Activated CD4-positive, alpha-beta T cell treated with anti-CD3 and anti-CD28 coated beads, Interleukin-2, Interleukin-4, amounts not matched to agents 100 ng/mL and 50 ng/mL, durations not matched to agents 16 hours and 8 hours (primary cell): ENCODE measurements around the gene HMCES.

Experiments
- DNase-seq: peaks from one replicate; pipeline ENCODE4 v3.0.0-alpha.2; 2020; ENCODE audit warnings: low spot score

HMCES gene

DNA sequence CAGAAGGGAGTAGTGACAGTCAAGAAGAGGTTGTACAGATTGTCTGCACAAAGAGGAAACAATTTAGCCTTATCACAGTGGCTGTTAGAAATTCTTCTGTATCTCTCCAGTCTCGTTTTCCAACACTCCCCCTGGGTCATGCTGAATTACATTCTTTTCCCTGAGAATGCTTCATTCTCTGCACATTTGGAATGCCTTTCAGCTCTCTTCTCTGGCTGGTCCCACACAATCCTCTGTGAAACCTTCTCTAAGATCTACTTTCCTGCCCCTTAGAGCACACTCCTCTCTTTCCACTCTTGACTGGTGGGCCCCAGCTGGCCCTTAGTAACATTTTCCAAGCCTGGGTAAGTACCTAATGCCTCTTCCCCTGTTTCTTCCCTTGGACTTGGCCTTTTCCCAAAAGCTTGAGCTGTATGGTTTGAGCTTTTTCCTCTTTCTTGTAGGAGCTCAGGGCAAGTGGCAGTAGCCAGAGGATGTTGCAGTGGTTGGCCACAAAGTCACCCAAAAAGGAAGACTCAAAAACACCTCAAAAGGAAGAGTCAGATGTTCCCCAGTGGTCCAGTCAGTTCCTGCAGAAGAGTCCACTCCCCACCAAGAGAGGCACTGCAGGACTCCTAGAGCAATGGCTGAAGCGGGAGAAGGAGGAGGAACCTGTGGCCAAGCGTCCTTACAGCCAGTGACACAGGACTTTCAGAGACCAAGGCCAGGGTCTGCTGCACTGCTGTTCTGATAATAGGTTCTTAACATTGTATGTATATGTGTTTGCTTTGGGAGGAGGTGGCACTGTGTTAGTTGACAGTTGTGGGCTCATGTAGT lies 25.7 kb downstream of the HMCES start:
- no peak for DNase-seq

DNA sequence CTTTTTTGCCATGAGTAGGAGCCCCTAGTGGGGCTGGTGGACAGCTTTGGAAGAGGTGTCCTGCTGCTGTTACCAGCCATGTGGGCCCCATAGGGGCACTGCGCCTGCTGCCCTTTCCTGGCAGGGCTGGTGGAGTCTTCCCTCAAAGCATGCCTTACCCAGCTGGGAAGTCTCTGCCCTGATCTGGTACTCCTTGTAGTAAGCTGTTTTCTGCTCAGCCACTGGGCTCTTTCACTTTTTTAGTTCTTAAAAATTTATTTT lies 26.2 kb downstream of the HMCES start:
- DNase-seq = no peak

DNA sequence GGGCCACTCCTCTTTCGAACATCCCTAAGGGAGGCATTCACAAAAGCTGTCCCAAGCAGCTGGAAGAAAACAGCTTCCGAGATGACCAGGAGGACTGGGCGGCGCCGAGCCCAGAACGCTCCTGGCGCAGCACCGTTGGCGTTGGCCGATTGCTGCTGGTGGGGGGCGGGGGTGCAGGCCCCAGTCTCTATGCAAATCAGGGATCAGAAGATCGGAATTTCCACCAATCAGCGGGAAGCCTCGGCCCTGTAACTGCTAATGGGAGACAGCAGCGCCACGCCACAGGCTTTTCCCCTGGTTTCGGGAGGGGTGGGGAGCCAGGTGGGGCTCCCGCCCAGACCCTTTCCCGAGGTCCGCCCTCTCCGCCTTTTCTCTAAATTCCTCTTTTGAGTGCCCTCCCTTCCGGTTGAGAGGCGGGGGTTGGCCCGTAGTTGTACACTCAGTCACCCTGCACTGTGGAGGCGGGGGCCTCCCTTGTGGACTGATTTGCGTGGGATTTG lies 27.0 kb downstream of the HMCES start:
- DNase-seq = no peak

DNA sequence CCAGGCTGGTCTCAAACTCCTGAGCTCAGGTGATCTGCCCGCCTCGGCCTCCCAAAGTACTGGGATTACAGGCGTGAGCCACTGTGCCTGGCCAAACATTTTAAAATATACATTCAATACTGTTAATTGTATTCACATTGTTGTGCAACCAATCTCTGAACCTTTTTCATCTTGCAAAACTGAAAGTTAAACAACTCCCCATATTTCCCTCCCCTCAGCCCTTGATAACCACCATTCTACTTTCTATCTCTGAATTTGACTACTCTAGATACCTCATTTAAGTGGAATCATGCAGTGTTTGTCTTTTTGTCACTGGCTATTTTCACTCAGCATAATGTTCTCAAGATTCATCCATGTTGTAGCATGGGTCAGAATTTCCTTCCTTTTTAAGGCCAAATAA lies 30.0 kb downstream of the HMCES start:
- no peak for DNase-seq

DNA sequence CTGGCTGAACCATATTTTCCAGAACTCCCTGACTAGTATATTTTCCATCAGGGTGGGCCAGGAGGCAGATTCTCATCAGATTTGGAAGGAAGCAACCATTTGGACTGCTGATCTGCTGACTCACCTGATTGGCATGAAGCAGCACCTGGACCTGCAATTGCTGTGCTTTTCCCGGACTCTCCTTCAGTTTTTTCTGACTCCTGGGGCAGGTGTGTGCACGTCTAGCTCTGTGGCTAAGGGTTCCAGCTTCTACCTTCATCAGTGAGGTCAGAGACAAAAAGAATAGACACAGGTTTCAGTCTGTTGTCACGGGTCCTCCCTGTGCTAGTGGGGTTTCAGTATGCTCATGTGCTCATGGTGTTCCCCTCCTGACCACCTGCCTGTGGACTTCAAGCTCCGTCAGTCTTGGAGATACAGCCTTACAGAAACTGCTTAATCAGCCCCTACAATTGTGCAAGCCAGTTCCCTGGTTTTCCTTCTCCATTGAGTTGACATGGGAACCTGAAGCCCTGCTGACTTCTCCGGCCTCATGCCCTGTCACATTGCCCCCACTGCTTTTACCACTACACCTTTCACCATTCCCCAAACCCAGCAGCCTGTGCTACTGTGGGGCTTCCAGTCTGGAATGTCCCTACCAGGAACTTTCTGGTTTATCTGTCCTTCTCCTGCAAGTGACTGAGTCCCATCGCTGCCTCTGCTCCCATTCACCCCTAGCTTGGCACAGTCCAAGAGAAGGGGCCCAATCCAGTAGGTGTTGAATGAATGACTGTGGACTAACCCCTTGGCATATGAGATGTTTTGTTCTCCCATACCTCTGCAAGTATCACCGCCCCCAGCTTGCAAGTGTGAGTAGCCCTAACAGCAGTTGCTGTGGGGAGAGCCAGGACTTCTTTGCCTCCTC lies 31.7 kb downstream of the HMCES start:
- DNase-seq = no peak

DNA sequence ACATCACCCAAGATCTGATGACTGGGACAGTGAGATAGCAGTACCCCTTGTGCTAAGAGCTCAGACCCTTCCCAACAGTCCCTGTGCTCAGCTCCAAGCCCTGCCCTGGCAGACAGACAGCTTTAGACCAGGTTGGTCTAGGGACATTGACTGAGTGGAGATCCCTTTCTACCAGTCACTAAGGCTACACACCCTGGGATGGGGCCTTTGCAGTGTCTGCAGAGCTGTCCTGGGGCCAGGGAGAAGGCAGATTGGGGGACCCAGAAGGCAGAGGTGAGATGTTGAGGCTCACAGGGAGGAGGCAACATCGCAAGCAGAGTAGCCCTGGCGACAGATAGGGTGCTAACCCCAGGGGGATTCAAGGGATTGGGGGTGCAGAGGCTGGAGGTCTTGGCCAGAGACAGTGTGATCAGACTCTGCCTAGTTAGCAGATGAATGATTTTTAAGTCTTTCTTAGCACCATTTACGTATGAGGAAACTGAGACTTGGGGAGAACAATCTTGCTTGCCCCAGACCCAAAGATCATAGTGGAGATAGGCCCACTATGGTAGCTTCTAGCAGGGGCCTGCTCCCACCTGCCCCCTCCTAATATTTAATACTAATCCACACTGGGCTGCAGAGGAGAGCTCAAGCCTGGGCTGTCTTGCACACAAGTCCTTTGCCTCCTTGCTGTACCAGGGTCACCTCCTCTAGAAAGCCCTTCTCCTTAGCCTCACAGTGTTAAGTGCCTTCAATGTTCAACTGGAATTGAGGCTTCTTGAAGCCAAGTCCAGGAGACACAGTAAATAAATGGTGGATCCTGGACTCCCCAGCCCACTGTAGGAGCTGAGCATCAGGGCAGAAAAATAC lies 32.6 kb downstream of the HMCES start:
- DNase-seq = no peak

DNA sequence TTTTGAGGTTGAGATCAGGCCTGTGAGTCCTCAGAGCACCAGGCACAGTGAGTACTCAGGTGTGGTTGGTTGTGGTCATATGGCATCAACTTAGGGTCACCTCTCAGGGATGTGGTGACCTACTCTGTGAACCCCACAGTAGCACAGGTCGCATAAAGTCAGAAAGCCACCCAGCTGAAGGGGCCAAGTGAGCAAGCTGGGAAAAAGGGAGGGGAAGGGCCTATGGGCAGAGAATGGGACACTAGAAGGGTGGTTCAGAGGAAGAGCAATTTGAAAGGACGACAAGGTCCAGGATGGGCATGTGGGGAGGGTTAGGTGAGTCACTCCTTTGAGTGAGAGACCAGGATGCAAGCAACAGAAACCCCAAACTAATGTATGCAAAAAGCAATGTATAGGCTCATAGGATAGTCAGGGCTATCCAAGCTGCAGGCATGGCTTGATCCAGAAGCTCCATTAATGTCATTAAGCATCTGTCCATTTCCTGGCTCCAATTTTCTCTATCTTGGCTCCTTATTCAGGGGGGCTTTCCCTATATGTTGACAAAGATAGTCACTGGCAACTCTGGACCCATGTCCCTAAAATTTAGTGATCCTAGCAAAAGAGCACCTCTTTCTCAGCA lies 33.5 kb downstream of the HMCES start:
- no peak for DNase-seq

DNA sequence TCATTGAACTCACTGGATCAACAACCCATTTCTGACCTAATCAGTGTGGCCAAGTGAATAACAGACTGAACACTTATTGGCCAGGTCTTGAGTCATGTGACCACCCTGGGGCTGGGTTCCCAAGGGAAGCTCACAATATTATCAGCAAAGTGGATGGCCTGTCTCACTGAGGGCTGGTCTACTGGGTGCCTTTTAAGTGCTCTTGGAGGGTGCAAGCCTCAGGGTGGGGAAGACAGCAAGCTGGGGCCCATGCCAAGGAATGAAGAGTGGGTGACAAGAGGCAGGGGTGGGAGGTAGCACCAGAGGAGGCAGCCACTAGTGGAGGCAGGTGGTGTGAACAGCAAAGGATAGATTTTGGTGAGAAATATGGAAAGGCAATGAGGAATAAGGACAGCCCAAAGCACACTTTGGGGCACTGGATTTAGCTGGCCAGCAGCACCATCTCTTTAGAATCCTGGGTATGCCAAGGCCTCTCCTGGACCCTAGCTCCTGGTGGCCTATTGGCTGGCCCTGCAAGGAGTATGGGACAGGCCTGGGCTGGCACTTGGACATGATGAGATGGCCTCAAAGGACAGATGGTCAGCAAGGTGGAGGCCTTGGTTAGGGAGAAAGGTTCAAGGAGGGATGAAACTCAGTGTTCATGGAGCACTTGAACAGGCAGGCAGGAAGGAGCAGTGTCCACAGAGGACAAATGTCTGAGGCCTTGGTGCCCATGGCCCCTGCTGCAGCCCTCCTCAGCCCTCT lies 34.2 kb downstream of the HMCES start:
- DNase-seq = no peak

DNA sequence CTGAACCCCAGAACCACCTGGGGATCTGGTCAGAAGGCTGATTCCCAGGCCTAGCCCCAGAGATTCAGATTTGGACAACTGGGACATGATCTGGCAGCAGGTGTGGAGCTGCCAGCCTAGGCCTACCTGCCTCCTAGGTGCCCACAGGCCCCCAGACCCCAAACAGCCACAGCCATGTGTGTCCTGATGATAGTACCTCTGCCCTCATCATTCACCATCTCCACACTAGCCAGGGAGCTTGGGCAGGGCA lies 34.7 kb downstream of the HMCES start:
- no peak for DNase-seq

DNA sequence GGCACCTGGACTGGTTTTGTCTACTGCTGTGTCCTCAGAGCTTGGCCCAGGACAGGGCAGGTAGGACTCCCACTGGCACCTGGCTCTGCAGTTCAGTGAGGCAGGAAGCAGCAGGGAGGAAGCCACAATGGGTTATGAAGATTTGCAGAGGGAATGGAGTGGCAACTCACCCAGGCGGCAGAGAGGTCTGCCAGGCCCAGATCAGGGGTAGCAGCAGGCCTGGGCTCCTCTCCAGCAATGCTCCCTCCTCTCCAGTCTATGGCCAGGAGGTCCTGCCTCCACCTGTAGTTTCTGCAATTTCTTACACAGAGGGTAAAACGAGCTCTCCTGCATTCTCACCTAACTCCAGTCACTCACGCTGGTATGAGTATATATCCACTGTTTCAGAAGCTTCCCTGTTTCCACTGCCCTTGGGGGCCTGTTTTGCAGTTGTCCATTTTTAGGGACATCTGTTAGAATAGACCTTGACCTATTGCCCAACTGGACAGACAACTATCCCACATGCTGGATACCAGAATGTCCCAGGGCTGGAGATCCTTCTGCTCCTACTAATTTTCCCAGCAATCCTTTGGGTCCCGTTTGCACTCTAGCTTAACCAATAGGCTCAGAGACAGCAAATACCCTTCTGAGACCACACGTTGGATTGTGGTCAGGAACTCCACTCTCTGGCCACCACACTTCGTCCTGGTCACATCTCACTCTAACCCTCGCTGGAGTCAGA lies 35.2 kb downstream of the HMCES start:
- no peak for DNase-seq

DNA sequence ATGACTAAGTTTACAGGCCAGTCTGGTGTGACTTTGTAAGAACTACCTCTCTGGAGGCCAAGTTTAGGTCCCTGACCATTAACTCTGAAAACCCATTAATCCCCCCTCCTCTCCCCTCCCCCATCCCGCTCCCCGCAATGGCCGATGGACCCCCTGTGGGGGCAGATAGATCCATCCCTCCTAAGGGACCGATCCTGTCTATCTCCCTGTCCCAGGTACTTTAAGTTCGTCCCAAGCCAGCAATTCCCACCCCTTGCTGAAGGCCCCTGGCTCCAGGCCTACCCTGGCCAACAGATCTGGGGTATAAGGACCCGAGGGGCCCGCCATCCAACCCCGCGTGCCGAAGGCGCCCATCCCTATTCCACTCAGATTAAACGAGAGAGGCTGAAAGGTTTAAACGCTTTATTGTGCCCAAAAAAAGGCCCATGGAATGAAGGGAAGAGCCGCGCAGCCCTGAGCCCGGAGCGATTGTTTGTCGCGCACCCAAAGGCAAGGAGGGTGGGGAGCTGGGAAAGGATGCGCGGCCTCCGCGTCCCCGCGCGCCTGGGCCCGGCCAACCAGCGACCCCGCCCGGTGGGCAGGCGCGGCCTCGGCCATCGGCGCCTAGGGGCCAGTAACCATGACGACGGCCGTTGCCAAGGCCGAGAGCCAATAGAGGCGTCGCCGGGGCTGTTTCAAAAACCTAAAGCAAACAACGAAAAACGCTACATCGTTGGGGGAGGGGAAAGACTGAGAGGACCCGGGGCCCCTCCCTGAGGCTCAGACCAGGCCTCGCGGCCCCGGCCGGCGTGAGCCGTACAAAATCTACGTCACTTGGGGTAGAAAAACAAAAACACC lies 35.9 kb downstream of the HMCES start:
- DNase-seq = peak; percentile 77

DNA sequence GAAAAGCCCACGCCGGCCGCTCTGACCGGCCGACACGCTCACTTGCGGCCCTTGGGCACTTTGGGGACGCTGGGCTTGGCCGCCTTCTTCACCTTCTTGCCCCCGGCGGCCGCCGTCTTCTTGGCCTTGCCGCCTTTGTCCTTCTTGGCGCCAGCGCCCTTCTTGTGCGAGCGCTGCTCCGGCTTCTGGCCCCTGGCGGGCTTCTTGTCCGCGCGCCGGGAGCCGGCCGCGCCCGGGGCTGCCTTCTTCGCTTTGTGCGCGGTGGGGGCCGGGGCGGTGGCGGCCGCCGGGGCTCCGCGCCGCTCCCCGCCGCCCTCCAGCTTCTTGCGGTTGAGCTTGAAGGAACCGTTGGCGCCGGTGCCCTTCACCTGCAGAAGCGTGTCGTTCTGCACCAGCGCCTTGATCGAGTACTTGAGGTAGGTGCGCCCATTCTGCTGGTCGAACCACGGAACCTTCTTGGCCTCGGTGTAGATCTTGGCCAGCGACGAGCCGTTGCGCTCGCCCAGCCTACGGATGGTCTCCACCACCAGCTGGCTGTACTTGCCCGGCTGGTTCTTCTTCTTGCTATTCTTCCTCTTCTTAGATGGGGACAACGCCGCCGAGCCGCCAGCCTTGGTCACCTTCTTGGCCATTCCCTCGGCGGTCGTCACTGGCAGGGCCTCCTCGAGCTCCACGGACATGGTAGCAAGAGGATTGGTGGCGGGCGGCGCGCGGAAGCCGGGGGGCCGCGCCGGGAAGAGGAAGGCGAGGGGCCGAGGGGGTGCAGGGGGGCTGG lies 36.7 kb downstream of the HMCES start:
- DNase-seq = peak; percentile 25

DNA sequence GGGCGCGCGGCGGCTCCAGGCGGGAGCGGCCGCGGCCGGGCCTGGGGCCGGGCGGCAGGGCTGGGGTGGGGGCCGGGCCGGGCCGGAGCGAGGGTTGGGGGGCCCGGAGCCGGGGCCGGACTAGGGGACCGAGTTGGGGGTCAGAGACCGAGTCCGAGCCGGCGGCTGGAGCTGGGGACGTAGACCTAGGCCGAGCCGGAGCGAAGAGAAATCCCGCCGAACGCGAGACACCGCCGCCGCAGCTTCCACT lies 37.3 kb downstream of the HMCES start:
- no peak for DNase-seq

DNA sequence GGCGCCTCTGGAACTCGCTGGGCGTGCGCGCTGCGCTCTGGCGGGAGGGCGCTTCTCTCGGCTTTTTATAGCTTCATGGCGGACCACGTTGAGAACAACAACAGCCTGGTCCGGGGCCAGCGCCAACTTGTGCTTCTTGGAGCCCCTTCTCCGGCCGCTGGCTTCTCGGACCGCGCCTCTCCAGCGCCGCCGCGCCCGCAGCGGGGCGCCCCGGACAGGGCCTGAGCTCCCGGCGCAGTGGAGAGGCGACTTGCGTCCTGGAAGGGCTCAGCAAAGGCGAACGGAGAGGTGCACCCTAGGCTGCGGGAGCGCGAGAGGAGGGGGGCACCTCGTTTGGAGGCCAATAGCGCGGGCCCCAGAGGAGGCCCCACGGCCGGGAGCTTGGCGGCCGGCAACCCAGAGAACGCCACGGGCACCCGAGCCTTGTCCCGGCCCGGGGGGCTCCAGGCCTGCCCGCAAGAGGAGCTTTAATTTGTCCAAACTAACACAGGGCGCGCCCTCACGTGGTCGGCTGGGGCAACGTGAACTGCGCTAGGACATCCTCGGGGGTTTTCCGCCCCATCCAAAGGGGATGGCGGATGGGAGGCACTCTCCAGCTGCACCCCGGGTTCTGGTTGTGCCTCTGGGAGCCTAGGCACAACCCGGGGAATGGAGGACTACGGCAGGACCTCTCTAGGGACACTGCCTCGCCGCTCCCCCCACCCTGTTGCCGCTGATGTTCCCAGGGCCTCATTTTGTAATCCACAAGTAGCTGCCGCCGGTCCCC lies 37.8 kb downstream of the HMCES start:
- peak; percentile 90 for DNase-seq

DNA sequence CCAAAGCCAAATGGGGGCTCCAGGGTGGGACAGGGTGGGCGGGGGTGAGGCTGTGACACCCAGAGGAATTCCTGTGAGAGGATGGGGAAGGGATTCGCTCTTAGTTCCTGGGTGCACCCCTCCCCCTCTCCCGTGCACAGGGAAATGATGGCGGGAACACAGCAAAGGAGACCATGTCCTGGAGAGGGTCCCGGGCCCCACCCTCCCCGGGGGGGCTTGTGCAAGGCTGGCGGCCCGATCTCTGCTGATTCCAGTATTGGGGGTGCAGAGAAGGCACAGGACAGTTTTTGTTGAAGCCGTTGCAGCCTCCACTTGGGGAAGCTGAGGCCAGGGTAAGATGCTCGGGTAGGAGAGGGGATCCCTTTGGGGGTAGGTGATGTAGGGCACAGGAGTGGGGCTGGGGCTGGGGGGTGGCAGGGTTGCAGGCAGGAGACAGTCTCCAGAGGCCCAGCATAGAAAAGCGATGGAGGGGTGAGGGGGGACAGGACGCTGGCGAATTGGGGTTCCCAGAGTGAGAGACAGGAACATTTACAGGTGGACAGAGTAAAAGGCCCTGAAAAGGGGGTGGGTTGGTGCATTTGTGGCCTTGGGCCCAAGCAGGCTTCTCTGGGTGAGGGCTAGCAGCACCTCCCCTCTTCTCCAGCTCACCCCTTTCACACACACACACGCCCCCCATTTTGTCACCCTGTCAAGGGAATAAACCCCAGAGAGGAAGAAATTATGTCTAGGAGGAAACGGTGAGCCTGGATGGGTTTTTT lies 38.5 kb downstream of the HMCES start:
- DNase-seq = no peak

DNA sequence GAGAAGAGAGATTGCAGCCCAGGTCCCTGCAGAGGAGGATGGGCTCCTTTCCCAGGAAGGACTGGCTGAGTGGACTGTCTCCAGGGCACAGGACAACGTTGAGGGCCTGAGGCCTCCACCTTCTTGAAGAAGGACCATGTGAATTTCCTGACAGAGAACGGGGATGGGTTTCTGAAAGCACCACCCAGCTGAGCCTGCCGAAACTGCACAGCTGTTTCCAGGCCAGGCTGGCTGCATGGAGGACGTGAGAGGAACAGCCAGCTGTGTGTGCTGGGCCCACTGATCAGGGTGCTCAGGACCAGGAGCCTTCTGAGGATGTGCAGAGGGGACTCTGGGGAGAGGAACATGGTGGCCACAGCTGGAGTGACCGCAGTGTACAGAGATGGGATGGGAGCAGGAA lies 39.2 kb downstream of the HMCES start:
- no peak for DNase-seq

DNA sequence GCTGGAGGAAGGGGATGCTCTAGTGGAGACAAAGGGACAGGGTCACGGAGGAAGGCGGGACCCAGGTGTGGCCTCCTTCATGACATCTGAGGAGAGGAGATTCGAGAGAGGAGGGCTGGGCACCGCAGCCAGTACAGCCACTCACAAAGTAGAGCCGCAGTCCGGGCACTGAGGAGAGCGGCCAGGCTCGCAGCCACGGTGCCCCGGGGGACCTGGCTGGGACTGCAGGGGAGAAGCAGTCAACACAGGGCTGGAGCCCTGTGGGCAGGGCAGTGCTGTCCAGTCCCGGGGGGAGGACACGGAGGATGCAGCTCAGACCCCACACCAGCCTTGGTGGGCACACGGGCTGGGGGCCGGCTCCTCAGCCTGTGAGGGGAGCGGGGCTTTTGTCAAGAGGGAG lies 40.3 kb downstream of the HMCES start:
- DNase-seq = no peak

DNA sequence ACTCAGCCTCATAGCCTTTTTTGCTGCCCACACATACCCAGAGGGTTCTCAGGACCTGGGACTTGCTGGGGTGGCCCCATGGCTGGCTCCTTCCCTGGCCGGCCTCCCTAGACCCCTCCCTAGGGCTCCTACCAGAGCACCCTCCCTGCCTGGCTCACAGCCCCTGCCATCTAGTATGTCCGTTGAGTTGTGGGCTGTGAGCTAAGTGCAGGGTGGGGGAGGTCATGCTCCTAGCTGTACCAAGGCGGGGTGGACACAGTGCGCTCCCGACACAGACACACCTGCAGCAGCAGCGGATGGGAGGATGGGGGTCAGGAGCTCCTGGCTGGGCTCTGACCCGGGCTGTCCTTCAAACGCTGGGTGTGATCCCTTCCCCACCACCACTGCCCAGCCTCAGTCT lies 41.6 kb downstream of the HMCES start:
- DNase-seq = no peak
